Epithelial cell of esophagus (primary cell): ENCODE results near the gene TMEM242.

Experiments used
- DNase-seq: peaks from one replicate; pipeline ENCODE4 v3.0.0; 2010; ENCODE audit warnings: low read depth
- H3K4me3 ChIP-seq: 2 replicates; pipeline ENCODE4 v1.5.1; 2011; ENCODE audit warnings: mild to moderate bottlenecking, low read length, control low read depth
- TF ChIP-seq, protein P1 (sequence below): IDR thresholded peaks from 2 replicates; pipeline ENCODE4 v1.5.1; 2011; ENCODE audit warnings: low read depth, mild to moderate bottlenecking, low read length, control low read depth, inconsistent platforms; ENCODE audit not compliant: insufficient read depth; ENCODE audit errors: missing control alignments

The TMEM242 gene

DNA sequence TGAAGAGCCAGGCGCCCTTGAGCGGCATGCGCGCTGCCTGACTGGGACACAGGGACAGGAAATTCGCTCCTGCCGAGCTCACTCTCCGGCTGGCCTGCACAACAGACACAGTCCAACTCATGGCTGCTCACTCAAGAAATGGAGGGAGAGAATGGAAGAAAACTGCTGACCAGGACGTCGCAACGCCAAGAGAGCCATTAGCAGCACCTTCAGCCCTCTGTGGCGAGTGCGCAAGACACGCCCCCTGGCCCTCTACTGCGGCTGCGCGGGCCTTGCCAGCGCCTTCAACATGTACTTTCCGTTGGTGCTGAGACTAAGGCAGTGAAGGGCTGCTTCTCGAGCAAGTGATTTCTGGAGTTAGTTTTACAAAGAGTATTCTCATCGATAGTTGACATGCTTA lies 23.3 kb downstream of the TMEM242 start:
- TF ChIP-seq, protein P1, sequence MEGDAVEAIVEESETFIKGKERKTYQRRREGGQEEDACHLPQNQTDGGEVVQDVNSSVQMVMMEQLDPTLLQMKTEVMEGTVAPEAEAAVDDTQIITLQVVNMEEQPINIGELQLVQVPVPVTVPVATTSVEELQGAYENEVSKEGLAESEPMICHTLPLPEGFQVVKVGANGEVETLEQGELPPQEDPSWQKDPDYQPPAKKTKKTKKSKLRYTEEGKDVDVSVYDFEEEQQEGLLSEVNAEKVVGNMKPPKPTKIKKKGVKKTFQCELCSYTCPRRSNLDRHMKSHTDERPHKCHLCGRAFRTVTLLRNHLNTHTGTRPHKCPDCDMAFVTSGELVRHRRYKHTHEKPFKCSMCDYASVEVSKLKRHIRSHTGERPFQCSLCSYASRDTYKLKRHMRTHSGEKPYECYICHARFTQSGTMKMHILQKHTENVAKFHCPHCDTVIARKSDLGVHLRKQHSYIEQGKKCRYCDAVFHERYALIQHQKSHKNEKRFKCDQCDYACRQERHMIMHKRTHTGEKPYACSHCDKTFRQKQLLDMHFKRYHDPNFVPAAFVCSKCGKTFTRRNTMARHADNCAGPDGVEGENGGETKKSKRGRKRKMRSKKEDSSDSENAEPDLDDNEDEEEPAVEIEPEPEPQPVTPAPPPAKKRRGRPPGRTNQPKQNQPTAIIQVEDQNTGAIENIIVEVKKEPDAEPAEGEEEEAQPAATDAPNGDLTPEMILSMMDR, result no peak
- DNase-seq, result no peak

DNA sequence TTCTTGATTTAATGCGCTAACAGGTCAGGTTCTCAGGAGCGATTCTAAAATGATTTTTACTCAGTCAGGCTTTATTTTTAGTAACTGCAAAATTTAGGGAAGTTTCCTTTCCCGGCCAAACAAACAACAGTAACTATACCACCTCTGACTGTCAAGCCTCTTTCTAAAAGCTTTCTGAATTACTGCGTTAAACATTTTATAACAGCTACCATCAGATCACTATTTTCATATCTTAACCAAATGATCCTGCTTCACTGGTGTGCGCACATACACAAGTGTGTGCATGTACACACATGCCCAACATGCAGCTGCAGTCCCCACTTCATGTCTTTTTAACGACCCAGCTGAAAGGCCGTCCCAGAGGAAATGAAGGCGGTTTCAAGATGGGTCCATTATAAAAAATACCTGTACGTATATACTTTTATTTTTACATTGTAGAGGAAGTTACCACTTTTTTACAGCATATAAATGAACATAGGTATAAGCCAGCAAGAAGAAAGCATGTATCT lies 25.0 kb downstream of the TMEM242 start:
- TF ChIP-seq, protein P1, result no peak

More for the DNA sequence above, 23.3 kb downstream of the TMEM242 start:
- no peak overlapping the region for H3K4me3 ChIP-seq

DNA sequence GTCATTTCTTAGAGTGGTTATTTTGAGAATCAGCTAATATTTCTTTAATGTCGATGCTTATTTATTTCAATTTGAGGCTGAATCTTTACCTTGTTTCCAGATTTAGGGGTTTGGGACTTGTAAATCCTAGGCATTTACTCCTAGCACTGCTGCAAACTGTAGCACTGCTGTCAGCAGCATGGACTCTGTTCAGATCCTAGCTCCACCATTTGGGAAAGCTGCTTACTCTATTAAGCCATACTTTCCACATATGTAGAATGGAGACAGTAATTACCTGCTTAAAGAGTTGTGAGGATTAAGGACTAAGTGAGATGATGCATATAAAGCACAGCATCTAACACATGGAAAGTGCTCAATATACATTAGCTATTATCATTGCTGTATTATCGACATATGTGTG lies 28.7 kb downstream of the TMEM242 start:
- no peak for DNase-seq
- TF ChIP-seq, protein P1, result no peak

More for the DNA sequence above, 25.0 kb downstream of the TMEM242 start:
- H3K4me3 ChIP-seq, result no peak overlapping the region
- DNase-seq, result peak; percentile 79

DNA sequence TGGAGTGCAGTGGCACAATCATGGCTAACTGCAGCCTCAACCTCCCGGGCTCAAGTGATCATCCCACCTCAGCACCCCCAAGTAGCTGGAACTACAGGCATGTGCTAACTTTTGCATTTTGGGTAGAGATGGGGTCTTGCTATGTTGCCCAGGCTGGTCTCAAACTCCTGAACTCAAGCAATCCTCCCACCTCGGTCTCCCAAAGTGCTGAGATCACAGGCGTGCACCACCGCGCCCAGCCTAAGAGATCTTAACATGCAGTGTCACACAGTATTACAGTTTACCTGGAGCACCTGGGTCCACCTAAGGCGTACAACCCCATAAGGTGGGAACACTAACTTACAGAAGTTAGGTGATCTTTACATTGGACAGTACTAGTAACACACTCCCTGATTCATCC lies 29.5 kb downstream of the TMEM242 start:
- TF ChIP-seq, protein P1, result no peak

More for the DNA sequence above, 28.7 kb downstream of the TMEM242 start:
- H3K4me3 ChIP-seq, result no peak overlapping the region

DNA sequence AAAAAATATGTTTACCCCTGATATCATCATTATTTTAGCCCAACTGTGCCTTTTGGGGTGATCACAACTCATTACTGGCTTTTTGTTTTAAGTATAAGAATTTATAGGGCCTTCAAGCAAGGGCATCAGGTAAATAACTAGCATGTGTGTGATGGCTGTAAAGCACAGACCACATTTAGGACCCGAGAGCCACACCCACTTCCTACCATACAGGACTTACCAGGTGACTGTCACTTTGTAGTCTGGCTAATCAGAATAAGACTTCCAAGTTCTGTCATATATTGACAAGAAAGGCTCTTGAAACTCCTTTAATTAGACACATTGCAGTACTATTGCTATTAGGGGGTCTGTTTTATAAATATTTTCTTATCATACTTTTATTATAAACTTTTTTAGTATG lies 31.1 kb downstream of the TMEM242 start:
- TF ChIP-seq, protein P1, result no peak
- H3K4me3 ChIP-seq, result no peak overlapping the region
- DNase-seq, result no peak

More for the DNA sequence above, 29.5 kb downstream of the TMEM242 start:
- no peak overlapping the region for H3K4me3 ChIP-seq
- no peak for DNase-seq

DNA sequence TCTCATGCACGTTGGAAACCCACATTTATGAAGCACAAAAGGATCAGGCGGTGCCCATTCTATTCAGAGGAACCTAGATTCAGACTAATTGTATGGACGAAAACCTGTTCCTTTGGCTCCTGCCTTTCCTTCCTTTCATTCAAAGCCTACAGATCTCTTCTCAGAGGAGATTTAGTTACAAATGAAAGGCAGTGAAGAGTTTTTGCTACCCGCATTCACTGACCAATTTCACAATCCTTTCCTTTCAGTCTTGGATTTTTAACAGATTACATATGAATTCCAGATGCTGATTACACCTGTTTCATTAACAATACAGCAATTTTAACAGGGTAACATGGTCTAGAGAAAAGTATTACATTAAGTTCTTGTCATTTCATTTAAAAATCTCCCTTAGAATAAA lies 32.0 kb downstream of the TMEM242 start:
- TF ChIP-seq, protein P1, result no peak
- DNase-seq, result no peak

DNA sequence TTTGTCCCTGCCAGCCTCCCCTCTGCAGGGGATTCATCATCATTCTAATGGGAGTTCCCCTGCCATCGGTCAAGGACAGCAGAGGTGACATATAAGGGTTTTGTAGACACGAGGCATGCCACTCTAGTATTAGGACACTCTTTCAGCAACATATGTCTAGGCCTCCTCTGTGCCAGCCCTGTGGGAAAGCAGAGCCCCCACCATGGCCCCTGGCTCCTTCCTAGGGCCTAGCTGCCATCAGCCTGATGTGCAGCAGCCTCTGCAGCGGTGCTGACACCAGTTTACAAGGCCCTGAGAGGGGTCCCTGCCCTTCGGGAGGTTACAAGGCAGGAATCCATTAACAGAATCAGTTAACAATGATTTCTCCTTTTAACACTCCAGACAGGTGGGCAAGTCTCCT lies 32.5 kb downstream of the TMEM242 start:
- H3K4me3 ChIP-seq, result no peak overlapping the region
- TF ChIP-seq, protein P1, result no peak
- no peak for DNase-seq

More for the DNA sequence above, 32.0 kb downstream of the TMEM242 start:
- no peak overlapping the region for H3K4me3 ChIP-seq
